HepG2 (cell line): ENCODE data around the gene SMIM22. TPM values are rescaled to one million over a fixed set of nuclear protein-coding genes. Genes with fewer than 3 reads are reported as not detected.

Experiments used
- ATF7-NPFF ChIP-seq: sonication (generic); formaldehyde crosslinking; IDR thresholded peaks from 2 replicates; pipeline ENCODE4 v1.8.1; 2023; ENCODE audit warnings: mild to moderate bottlenecking, low read depth, missing genetic modification reagents, moderate library complexity
- JUN ChIP-seq: sonication (generic); formaldehyde crosslinking; IDR thresholded peaks from 2 replicates; pipeline ENCODE4 v1.4.0; 2020; ENCODE audit warnings: mild to moderate bottlenecking, missing genetic modification reagents
- JUND ChIP-seq: sonication (generic); formaldehyde crosslinking; IDR thresholded peaks from 2 replicates; pipeline ENCODE4 v1.8.0; 2022; ENCODE audit warnings: mild to moderate bottlenecking, missing genetic modification reagents
- MAZ ChIP-seq, 2 experiments: sonication (generic) in 1 of 2; formaldehyde crosslinking in 1 of 2; IDR thresholded peaks; 2 replicates each; pipeline versions ENCODE4 v1.5.0 to v1.6.1; 2012 to 2020; ENCODE audit warnings: low read depth in 2 of 2, mild to moderate bottlenecking in 2 of 2, borderline replicate concordance in 1 of 2, improper control_type of control experiment in 1 of 2, low read length in 1 of 2, missing genetic modification reagents in 1 of 2, moderate library complexity in 1 of 2
- MBNL3 ChIP-seq: fragments of 250-450 bp; sonication (Bioruptor Pico); conservative IDR thresholded peaks from 2 replicates; pipeline ENCODE4 v1.8.0; 2022; ENCODE audit warnings: mild to moderate bottlenecking, inconsistent platforms
- POLR2AphosphoS2 ChIP-seq: IDR thresholded peaks from 2 replicates; pipeline ENCODE4 v1.6.1; 2011; ENCODE audit warnings: low read depth, low read length, improper control_type of control experiment
- POLR2AphosphoS5 ChIP-seq: IDR thresholded peaks from 2 replicates; pipeline ENCODE4 v1.6.1; 2012; ENCODE audit warnings: low read depth, low read length
- PPARG ChIP-seq: conservative IDR thresholded peaks from 2 replicates; pipeline ENCODE4 v1.6.1; 2016; ENCODE audit warnings: missing biosample characterization, missing genetic modification reagents
- SUZ12 ChIP-seq: fragments of 150-350 bp; IDR thresholded peaks from 2 replicates; pipeline ENCODE4 v1.6.1; 2014; ENCODE audit warnings: low read depth, low read length
- TARDBP ChIP-seq: sonication (generic); formaldehyde crosslinking; IDR thresholded peaks from 2 replicates; pipeline ENCODE4 v1.8.0; 2022; ENCODE audit warnings: mild to moderate bottlenecking, missing genetic modification reagents
- ZNF451 ChIP-seq: sonication (generic); formaldehyde crosslinking; IDR thresholded peaks from 2 replicates; pipeline ENCODE4 v1.5.0; 2020; ENCODE audit warnings: mild to moderate bottlenecking, missing genetic modification reagents
- ZNF678 ChIP-seq: sonication (generic); formaldehyde crosslinking; IDR thresholded peaks from 2 replicates; pipeline ENCODE4 v1.4.0; 2020; ENCODE audit warnings: mild to moderate bottlenecking, missing genetic modification reagents
- polyA plus RNA-seq, 8 experiments: library from polyadenylated mRNA; depleted of rRNA in 3 of 8; stranded (reverse) in 7 of 8; unstranded in 1 of 8; fragments of >200 nt; fragmentation: Illumina TruSeq in 4 of 8; extraction: Trizol in 4 of 8; gene quantifications; 2 replicates each; pipeline versions ENCODE4 v1.2.1 to v1.2.3, GENCODE V29; 2011 to 2016; ENCODE audit warnings: low read depth in 4 of 8, missing spikeins in 1 of 8, mixed read lengths in 1 of 8; ENCODE audit not compliant: insufficient read depth in 1 of 8
- total RNA-seq, 5 experiments: library from RNA; depleted of rRNA; stranded (reverse); fragments of >200 nt; fragmentation: Illumina TruSeq; extraction: Trizol; gene quantifications; 2 replicates each; pipeline ENCODE4 v1.2.3, GENCODE V29; 2016; ENCODE audit warnings: low read depth in 1 of 5
- TF ChIP-seq, protein P1 (sequence below): sonication (generic); formaldehyde crosslinking; IDR thresholded peaks from 2 replicates; pipeline ENCODE4 v1.4.0; 2020; ENCODE audit warnings: missing genetic modification reagents, borderline replicate concordance
- TF ChIP-seq, protein P2 (sequence below): sonication (generic); formaldehyde crosslinking; conservative IDR thresholded peaks from 2 replicates; pipeline ENCODE4 v1.4.0; 2020; ENCODE audit warnings: mild to moderate bottlenecking, missing genetic modification reagents, moderate library complexity
- TF ChIP-seq, protein P3 (sequence below), 2 experiments: IDR thresholded peaks; 2 replicates each; pipeline ENCODE4 v1.6.1; 2011 to 2012; ENCODE audit warnings: low read length in 2 of 2, borderline replicate concordance in 1 of 2, low read depth in 1 of 2, mild to moderate bottlenecking in 1 of 2, moderate library complexity in 1 of 2

The SMIM22 gene
- total and polyA plus RNA-seq, 2 of the 13 experiments (the other 11 are each of a cell fraction or from before 2014, with no cell fraction given) = not detected

DNA sequence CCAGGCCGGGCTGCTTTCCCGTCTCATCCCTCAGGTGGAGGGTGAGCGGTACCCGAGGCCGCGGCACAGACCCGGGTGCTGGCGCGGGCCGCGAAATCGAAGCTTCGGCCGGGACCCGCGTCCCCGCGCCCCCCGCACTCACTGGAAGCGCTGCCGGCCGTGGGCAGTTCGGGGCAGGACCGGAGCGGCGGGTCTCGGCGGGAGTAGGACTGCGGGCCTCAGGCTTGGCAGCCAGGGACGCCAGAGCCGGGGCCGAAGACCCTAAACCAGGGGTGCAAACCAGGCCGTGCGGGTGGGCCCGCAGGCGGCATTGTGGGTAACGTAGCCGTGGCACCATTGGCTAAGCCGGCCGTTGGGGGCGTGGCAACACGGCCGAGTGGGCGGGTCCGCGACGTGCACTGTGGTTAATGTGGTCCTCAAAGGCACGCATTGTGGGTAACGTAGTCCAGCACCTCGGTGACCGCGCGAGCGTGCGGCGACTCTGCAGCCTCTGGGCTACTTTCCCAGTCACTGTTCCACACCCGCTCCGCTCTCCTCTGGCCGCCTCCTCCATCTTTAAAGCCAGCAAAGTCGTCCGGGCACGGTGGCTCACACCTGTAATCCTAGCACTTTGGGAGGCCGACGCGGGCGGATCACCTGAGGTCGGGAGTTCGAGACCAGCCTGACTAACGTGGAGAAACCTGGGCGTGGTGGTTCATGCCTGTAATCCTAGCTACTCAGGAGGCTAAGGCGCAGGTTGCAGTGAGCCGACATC lies 28.1 kb upstream of the SMIM22 start, which contains the start of gene ZNF500 (continued):
- TF ChIP-seq, protein P1, sequence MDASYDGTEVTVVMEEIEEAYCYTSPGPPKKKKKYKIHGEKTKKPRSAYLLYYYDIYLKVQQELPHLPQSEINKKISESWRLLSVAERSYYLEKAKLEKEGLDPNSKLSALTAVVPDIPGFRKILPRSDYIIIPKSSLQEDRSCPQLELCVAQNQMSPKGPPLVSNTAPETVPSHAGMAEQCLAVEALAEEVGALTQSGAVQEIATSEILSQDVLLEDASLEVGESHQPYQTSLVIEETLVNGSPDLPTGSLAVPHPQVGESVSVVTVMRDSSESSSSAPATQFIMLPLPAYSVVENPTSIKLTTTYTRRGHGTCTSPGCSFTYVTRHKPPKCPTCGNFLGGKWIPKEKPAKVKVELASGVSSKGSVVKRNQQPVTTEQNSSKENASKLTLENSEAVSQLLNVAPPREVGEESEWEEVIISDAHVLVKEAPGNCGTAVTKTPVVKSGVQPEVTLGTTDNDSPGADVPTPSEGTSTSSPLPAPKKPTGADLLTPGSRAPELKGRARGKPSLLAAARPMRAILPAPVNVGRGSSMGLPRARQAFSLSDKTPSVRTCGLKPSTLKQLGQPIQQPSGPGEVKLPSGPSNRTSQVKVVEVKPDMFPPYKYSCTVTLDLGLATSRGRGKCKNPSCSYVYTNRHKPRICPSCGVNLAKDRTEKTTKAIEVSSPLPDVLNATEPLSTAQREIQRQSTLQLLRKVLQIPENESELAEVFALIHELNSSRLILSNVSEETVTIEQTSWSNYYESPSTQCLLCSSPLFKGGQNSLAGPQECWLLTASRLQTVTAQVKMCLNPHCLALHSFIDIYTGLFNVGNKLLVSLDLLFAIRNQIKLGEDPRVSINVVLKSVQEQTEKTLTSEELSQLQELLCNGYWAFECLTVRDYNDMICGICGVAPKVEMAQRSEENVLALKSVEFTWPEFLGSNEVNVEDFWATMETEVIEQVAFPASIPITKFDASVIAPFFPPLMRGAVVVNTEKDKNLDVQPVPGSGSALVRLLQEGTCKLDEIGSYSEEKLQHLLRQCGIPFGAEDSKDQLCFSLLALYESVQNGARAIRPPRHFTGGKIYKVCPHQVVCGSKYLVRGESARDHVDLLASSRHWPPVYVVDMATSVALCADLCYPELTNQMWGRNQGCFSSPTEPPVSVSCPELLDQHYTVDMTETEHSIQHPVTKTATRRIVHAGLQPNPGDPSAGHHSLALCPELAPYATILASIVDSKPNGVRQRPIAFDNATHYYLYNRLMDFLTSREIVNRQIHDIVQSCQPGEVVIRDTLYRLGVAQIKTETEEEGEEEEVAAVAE (CRISPR knock-in tag) = peak; percentile 68; the same call in 1 of the 2 replicates
- peak; percentile 85 for TF ChIP-seq ATF7-NPFF (CRISPR knock-in tag)
- no peak for TF ChIP-seq POLR2AphosphoS2
- no peak for TF ChIP-seq JUND (CRISPR knock-in tag)
- TF ChIP-seq, protein P2, sequence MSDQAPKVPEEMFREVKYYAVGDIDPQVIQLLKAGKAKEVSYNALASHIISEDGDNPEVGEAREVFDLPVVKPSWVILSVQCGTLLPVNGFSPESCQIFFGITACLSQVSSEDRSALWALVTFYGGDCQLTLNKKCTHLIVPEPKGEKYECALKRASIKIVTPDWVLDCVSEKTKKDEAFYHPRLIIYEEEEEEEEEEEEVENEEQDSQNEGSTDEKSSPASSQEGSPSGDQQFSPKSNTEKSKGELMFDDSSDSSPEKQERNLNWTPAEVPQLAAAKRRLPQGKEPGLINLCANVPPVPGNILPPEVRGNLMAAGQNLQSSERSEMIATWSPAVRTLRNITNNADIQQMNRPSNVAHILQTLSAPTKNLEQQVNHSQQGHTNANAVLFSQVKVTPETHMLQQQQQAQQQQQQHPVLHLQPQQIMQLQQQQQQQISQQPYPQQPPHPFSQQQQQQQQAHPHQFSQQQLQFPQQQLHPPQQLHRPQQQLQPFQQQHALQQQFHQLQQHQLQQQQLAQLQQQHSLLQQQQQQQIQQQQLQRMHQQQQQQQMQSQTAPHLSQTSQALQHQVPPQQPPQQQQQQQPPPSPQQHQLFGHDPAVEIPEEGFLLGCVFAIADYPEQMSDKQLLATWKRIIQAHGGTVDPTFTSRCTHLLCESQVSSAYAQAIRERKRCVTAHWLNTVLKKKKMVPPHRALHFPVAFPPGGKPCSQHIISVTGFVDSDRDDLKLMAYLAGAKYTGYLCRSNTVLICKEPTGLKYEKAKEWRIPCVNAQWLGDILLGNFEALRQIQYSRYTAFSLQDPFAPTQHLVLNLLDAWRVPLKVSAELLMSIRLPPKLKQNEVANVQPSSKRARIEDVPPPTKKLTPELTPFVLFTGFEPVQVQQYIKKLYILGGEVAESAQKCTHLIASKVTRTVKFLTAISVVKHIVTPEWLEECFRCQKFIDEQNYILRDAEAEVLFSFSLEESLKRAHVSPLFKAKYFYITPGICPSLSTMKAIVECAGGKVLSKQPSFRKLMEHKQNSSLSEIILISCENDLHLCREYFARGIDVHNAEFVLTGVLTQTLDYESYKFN = no peak; the same call in 1 of the 2 replicates
- peak; percentile 72 for TF ChIP-seq SUZ12
- TF ChIP-seq ZNF451 (CRISPR knock-in tag) = no peak
- TF ChIP-seq, protein P3, sequence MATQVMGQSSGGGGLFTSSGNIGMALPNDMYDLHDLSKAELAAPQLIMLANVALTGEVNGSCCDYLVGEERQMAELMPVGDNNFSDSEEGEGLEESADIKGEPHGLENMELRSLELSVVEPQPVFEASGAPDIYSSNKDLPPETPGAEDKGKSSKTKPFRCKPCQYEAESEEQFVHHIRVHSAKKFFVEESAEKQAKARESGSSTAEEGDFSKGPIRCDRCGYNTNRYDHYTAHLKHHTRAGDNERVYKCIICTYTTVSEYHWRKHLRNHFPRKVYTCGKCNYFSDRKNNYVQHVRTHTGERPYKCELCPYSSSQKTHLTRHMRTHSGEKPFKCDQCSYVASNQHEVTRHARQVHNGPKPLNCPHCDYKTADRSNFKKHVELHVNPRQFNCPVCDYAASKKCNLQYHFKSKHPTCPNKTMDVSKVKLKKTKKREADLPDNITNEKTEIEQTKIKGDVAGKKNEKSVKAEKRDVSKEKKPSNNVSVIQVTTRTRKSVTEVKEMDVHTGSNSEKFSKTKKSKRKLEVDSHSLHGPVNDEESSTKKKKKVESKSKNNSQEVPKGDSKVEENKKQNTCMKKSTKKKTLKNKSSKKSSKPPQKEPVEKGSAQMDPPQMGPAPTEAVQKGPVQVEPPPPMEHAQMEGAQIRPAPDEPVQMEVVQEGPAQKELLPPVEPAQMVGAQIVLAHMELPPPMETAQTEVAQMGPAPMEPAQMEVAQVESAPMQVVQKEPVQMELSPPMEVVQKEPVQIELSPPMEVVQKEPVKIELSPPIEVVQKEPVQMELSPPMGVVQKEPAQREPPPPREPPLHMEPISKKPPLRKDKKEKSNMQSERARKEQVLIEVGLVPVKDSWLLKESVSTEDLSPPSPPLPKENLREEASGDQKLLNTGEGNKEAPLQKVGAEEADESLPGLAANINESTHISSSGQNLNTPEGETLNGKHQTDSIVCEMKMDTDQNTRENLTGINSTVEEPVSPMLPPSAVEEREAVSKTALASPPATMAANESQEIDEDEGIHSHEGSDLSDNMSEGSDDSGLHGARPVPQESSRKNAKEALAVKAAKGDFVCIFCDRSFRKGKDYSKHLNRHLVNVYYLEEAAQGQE (IDR thresholded peaks at IDR 0.05; ENCODE audit: borderline replicate concordance in 1 of 2, low read depth in 1 of 2, low read length in 2 of 2) = no peak
- no peak for TF ChIP-seq MBNL3 (CRISPR knock-in tag)
- TF ChIP-seq PPARG (CRISPR knock-in tag) = 0 out of 2 replicates have a peak, but pooled peaks have one; percentile 19
- peak; percentile 77; the same call in 1 of the 2 replicates for TF ChIP-seq ZNF678 (CRISPR knock-in tag)
- TF ChIP-seq TARDBP (CRISPR knock-in tag) = peak; percentile 59
- no peak for TF ChIP-seq JUN (CRISPR knock-in tag)
- TF ChIP-seq POLR2AphosphoS5 = peak; percentile 60
- TF ChIP-seq MAZ (IDR thresholded peaks at IDR 0.05; ENCODE audit: borderline replicate concordance, low read depth, low read length) = no peak
- peak; percentile 53; the same call in 1 of the 2 replicates for TF ChIP-seq MAZ (CRISPR knock-in tag; IDR thresholded peaks at IDR 0.05; ENCODE audit: low read depth)
